AG08396 (cell line): ENCODE results near the gene FSTL5.

Source experiments
- DNase-seq: peaks from one replicate; pipeline ENCODE4 v3.0.0; 2012; ENCODE audit warnings: low spot score, mixed read lengths

The FSTL5 gene

GRCh38 chr4:162102713-162103112 is 61.1 kb downstream of the FSTL5 start:
- DNase-seq, result no peak

GRCh38 chr4:162101337-162101736 is 62.5 kb downstream of the FSTL5 start:
- DNase-seq, result no peak

GRCh38 chr4:162075726-162076125 is 88.1 kb downstream of the FSTL5 start:
- no peak for DNase-seq

- DNase-seq, result no peak
Observed at GRCh38 chr4:162061214-162061613, 102.6 kb downstream of the FSTL5 start.

DNA sequence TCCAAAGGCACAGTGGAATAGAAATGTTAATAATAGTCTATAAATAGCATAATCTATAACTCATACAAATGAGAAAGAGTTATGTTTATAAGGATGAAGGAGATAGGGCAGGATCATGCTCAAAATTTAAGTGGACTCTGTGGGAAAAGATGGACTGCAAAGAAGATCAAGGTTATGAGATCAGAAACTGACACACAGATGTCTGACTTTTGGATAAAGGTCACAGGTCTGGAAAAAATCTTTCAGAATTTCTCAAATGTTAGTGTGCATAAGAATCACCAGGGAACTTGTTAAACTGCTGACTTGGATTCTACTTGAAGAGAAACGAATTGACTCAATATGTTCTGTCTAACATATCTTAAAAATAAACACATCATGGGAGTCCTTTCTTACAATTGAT is 104.1 kb downstream of the FSTL5 start:
- no peak for DNase-seq

- no peak for DNase-seq
Observed at GRCh38 chr4:162056990-162057389, 106.8 kb downstream of the FSTL5 start.

DNA sequence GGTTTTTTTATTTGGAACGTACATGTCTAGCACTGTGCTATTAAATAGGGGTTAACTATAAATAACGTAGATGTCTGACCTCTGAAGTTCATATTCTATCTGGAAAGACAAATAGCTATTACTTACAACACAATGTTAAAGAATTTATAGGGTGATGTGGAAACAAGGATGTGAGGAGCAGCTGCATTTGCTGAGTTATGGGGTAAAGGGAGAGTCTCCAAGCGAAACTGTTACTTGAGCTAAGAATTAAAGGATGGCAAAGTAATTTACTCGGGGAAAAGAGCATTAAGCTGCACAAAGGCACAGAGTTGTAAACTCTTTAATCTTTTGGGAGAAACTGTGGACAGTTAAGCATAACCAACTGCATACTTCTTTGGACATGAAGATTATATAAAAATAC is 117.7 kb downstream of the FSTL5 start:
- DNase-seq, result no peak

DNA sequence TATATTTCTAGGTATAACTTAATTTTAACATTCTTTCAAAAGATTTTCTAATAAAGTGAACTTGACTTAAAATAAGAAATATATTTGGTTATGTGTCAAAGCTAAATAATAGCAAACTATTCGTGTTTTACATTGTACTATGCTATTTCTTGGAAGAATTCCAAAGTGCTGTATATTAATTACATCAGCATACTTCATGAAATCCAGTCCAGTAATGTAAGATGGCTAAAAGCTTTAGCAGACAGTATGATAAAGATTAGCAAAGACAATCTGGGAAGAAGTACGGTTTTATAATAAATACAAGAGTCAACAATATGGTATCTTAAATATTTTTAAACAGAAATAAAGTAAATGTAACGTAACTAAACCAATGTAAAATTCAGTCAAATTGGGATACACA is 125.7 kb downstream of the FSTL5 start:
- DNase-seq, result no peak

GRCh38 chr4:162017863-162018262 is 145.9 kb downstream of the FSTL5 start:
- no peak for DNase-seq

DNA sequence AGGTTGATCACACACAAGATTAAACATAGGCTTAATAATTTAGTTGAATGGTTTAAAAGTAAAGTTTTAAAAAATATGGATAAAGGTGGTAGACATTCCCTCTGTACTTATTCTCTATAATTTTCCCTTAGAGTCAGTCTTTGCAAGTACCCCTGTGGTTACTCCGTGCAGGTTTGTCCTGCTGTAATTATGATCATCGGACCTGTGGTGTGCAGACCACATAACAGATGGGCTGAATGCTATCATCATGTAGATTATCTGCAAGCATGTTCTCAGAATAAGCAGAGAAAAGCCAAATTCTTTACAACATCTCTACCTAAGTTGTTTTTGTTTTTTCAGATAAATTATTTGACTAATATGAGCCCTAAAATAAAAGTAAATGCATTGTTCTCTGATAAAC is 146.8 kb downstream of the FSTL5 start:
- DNase-seq, result no peak

DNA sequence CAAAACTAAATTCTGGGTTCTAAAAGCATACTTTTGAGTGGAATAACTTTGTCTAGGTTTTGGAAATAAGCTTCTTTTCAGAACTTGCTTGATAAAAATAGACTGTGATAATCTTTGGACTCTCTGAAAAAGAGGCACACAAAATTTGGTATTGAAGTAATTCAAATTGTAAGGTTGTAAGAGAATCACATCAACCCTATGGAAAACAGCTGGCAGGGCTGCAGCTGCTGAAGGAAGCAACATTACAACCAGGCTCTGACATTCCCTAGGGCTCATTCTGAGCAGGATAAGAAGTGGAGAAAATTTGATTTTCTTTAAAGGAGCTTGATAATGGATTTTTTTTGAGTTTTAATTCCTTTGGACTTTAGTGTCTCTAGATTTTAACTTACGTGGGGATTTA is 147.6 kb downstream of the FSTL5 start:
- no peak for DNase-seq

DNA sequence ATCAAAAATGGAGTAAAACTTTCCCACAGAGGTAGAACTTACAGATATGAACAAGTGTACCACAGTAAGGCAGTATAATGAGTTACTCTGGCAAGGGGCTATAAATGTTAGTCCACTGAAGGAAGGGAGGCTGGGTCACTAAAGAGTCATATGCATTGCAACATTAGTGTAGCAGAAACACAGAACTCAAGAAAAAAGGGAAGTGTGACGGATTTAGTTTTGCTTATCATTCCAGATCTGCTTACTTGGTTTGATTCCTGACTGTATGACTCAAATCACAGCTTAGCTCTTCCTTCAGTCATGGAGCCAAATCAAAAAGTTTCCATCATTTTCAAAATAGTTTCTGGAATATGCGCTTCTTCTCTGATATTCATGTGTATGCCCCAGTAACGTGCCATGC is 148.7 kb downstream of the FSTL5 start:
- DNase-seq, result no peak

DNA sequence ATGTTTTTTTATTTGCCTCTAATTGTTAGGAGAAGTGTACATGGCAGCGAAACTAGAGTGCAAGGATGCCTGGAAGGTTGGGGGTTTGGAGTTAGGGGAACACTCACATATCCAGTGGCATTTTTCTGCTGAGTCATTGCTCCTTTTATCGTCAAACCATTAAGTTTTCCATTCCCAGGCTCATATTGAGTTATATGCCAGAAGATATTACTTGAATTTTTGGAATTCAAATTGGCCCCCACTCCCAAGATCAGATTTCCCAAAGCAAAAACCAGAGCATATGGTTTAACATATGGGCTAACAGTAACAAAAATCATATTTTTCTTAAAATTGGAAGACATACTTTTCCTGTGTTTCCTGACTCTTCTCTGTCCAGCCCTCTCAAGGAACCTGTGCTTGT is 152.7 kb downstream of the FSTL5 start:
- no peak for DNase-seq

DNA sequence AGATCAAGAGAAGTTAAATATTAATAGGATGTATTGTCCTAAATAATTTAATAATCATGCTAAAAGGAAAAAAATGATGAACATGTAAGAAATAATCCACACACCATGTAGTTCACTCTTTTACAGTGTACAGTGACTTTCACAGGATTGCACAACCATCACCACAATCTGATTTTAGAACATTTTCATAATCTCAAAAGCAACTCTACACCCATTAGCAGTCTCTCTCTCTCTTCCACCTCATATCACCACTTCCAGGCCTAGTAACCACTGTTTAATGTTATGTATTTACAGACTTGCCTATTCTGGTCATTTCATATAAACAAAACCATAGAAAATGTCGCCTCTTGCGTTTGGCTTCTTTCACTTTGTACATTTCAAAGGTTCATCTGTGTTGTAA is 153.4 kb downstream of the FSTL5 start:
- no peak for DNase-seq

DNA sequence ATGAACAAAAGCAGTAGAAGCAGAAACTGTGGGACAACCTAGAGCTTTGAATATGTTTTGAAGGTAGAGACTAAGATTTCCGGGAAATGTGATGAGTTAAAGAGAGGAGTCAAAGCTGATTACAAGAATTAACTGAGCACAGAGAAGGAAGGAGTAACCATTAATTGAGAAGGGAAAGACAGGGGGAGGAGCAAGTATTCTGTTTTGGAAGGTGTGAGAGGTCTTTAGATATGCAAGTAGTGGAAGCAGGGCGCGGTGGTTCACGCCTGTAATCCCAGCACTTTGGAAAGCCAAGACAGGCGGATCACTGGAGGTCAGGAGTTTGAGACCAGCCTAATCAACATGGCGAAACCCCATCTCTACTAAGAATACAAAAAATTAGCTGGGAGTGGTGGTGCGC is 171.5 kb downstream of the FSTL5 start:
- no peak for DNase-seq

GRCh38 chr4:161991811-161992210 is 172.0 kb downstream of the FSTL5 start:
- no peak for DNase-seq

GRCh38 chr4:161990721-161991120 is 173.1 kb downstream of the FSTL5 start:
- DNase-seq, result no peak

DNA sequence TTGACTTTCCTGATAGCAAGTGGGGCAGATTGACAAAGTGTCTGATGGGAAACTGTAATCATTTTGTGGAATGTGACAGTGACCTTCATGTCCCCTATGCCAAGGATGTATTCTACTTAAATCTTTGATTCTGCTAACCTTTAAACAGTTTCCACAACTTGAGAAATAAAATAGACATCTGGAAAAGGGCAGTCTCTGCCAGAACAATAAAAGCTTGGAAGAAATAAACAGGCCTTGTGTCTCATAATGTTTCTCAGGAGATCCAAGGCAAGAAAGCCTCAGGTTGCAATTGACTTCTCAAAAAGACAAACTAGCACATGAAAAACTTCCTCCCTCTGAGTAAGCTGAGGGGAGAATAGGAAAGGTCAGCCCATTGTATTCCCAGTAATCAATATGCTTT is 174.9 kb downstream of the FSTL5 start:
- no peak for DNase-seq

GRCh38 chr4:161987611-161988010 is 176.2 kb downstream of the FSTL5 start:
- no peak for DNase-seq

DNA sequence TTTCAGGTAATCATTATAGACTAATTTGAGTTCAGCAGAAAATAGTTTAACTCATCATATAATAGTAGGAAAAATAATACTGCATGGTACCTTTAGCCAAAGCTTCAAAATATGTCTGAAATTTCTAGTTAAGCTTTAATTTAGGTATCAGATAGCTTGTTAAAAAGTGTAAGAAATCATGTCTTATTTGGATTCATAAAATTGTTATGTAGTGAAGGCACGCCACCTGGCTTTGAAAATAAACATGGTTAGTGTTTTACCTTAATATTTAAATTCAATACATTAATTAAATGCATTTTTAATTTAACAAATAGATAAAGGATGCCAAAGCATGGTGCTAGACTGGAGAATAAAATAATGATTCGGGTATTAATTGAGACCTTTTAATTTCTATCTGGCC is 211.4 kb downstream of the FSTL5 start:
- DNase-seq, result no peak

DNA sequence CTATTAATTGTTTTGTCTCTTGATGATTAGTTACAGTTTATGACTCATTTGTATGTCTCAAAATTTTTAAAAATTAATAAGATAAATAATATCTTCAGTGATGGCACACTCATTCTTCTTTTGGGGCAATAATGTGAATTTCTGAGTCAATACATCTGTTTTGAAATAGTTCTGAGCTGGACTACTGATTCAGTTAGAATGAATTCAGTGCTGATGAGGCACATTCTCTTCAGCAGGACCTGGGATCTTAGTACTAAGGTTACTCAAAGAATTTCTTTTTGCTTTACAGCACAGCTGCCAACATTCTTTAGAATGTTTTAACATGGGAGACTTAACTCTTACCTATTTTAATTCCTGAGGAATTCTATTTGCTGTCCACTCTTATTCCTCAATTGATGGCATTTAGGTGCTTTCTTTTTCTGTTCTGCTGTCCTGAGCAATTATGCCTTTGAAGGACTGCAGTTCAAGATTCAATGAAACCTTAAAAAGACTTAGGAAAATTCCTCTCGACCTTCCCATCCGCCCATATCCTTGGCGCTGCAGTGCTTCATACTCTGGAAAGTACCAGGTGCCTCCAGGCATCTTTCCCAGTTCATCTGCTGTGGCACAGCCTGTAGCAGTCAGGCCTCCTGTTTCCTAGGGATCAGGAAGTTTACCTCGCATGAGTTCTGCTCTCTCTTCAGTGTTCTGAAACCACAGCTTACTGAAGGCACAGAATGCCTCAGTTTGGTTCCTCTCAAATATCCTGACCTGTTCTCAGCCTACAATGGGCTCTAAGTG is 213.7 kb downstream of the FSTL5 start:
- no peak for DNase-seq

- DNase-seq, result no peak
Observed at GRCh38 chr4:161948026-161948770, 215.6 kb downstream of the FSTL5 start.

GRCh38 chr4:161937596-161937995 is 226.2 kb downstream of the FSTL5 start:
- DNase-seq, result no peak
